ENCODE measurements around the gene MTMR3.

DNA sequence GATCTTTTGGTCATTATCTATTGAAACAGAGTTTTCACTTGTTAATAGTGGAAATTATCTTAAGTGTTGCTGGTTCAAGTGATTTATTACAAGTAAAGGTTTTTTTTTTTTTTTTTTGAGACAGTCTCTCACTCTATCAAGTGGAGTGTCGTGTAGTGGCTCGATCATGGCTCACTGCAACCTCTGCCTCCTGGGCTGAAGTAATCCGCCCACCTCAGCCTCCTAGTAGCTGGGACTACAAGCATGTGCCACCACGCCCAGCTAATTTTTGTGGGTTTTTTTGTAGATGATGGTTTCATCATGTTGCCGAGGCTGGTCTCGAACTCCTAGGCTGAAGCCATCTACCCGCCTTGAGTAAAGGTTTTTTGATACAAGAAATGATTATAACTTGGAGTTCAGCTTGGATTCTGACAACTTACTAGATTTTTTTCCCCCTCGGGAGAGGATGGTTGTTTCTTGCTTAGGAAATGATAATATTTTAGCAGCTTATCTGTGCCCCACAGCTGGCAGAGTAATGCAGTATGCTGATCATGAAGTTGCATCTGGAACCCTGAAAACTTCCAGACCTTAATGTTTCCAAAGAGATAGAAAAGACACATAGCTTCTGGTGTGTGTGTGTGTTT lies 68.9 kb downstream of the MTMR3 start:
- TF ChIP-seq, protein P1, sequence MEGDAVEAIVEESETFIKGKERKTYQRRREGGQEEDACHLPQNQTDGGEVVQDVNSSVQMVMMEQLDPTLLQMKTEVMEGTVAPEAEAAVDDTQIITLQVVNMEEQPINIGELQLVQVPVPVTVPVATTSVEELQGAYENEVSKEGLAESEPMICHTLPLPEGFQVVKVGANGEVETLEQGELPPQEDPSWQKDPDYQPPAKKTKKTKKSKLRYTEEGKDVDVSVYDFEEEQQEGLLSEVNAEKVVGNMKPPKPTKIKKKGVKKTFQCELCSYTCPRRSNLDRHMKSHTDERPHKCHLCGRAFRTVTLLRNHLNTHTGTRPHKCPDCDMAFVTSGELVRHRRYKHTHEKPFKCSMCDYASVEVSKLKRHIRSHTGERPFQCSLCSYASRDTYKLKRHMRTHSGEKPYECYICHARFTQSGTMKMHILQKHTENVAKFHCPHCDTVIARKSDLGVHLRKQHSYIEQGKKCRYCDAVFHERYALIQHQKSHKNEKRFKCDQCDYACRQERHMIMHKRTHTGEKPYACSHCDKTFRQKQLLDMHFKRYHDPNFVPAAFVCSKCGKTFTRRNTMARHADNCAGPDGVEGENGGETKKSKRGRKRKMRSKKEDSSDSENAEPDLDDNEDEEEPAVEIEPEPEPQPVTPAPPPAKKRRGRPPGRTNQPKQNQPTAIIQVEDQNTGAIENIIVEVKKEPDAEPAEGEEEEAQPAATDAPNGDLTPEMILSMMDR (IDR thresholded peaks at IDR 0.05) = no peak
- TF ChIP-seq POLR2A (IDR thresholded peaks at IDR 0.05) (no peak), POLR2AphosphoS5 (IDR thresholded peaks at IDR 0.05) (no peak)

Data from breast epithelium (tissue), 3 donors.